T-helper 2 cell (primary cell): ENCODE measurements around the gene CD7.

ENCODE experiments used
- DNase-seq, 5 experiments: peaks; one replicate each; pipeline versions ENCODE4 v3.0.0 to v3.0.0-alpha.2; 2012 to 2022

The CD7 gene

DNA sequence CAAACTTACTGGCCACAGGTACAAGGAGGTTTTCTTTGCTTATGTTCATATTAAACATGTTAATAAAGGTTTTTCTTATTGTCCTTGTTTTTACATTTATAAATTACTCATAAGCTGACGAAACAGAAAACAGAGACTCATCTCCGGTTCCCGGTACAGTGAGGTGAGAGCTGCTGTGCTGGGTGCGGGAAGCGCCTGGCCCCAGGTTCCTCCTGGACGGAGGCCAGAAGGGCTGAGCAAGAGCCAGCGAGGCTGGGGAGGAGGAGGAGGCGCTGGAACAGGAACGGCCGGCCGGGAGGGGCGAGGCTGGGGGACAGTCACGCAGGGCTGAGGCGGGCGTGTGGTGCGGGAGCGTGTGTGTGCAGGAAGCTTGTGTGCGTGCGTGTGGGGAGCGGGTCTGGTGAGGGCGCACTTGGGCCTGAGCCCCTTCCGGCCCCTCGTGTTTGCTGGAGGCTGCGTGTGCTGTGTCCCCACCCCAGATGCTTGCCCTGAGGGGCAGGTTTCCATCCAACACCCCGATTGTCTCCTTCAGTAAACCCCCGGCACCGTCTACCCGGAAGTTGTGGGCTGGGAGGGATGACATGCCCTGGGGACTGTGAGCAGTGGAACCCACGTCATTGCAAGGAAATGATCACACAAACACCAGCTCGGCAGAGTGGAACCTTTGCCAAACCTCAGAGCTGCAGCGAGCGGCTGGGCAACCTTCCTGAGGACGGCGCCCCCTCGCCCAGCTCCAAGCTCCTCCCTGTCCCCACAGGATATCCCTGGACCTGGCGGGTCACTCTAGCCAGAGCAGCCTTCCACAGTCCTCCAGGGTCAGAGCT lies 19.5 kb downstream of the CD7 start:
- DNase-seq: peak; percentile 67 to 99 (median 91)

DNA sequence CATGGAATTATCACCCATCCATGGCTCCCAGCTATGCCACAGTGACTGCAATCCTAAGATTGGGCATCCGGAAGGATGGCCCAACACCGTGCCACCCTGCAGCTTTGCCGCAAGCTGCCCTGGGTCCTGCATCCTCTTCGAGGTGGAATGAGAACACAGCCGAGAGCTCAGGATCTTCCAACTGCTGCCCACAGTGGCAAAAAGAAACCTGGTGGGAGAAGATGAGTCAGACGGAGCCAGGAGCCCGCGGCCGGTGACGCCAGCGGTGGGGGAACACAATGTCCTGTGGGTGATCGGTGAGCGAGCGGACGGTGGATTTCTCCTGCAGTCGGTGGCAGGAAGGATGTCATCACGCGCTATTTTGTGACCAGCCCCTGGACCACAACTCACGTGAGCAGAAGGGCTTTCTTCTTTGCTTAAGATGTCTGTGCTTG lies 20.1 kb downstream of the CD7 start:
- DNase-seq: peak; percentile 51 to 95 (median 76)

DNA sequence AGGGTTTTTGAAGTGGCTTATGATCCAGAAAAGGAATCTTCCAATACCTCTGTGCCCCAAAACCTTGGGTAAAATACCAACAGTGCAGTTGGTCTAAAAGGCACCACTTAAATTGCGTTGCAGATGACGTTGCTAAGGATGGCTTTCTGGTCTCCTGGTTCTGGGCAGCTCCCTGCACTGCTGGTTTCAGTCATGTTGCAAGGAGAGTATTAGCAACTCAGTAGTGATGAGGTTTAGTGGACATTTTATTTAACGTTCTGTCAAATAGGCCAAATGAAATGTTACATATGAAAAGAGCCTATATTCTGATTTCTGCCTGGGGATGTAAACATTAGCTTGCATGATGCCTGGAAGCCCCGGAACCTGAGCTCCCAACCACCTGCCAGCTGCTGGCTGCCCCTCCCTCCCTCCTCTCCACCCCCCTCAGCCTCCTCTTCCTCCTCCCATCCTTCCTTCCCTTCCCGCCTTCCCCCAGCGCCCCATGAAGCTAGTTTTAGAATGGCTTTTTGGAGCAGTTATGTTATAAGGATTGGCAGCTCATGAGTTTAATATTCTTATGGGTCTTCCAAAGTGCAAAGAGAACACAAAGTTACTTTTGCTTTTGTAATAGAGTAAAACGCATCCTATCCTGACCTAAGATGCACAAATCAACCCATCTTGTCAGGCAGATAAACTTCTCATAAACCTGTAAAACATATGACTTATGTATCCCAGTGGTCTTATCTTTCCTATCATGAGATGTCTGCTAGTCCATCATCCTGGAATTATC lies 20.7 kb downstream of the CD7 start:
- DNase-seq: no peak

DNA sequence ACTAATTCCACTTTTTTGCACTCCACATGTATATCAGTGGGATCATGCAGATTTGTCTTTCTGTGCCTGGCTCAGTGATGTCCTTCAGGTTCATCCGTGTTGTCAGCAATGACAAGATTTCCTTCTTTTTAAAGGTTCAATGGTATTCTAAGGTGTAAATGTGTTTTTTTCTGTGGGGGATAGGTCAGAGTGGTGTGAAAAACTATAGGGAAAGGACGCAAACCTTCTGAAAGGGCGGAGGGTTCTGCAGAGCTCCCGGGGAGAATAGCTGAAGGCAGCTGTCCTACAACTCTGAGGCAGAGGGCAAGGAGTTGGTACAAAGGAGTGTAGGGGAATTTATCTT lies 22.0 kb downstream of the CD7 start:
- DNase-seq: no peak

DNA sequence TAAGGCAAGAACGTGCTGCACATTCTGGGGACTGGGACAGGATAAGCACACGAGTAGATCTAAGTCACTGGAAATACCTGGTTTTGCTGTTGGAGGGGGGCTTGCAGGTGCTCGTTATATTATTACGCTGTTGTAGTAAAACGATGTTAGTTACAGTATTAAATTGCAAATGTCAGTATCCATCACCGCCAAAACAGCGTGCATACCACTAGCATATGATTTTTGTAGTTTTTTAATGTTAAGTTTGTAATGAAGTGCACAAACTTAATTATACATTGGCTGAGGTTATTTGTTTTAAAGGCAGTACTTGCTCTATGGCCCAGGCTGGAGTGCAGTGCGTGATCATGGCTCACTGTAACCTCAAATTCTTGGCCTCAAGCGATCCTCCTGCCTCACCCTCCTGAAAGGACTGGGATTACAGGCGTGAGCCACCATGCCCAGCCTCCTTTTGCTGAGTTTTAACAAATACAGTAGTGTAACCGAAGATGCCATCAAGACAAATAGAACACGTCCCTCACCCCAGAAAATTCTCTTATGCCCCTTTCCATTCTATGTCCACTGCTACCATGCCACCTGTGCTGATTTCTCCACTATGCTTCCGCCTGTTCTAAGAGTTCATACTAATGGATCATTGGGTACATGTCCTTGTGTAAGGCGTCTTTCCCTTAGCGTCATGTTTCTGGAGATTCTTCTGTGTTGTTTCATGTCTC lies 23.2 kb downstream of the CD7 start:
- no peak for DNase-seq

DNA sequence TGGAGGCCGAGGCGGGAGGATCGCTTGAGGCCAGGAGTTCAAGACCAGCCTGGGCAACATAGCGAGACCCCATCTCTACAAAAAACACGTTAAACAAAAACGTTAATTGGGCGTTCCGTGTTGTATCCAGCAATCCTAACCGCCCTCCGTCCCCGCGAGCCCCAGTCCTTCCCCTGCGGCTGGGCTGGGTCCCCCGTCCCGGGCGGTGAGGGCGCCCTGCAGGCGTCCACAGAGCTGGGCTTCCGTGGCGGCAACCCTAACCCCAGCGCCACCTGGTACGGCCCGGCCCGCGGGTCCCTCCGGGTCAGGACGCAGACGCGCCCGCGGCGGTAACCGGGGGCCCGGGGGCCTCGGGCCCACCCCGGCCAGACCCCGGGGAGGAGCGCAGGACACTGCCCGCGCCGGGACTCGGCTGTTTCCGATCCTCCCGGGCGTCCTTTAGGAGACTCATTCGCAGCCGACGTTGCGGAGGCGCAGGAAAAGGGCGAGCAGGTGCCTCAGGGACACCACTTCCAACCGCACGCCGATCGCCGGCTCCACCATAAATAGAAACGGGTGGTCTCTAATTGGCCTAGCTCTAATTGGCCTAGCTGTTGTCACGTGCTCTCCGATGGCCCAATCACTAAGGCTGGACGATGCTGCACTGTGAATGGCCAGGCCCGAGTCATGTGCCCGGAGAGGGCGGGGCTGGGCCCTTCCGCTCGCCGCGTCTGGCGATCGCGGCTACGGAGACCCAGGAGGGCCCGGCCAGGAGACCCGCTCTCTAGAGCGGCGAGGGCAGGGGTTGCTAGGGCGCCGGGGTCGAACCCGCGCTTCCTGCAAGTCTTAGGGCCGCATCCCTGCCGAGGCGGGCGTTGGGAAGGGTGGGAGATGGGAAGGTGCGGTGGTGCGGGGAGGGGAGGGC lies 24.9 kb downstream of the CD7 start:
- peak; percentile 75 to 99 (median 86) for DNase-seq

DNA sequence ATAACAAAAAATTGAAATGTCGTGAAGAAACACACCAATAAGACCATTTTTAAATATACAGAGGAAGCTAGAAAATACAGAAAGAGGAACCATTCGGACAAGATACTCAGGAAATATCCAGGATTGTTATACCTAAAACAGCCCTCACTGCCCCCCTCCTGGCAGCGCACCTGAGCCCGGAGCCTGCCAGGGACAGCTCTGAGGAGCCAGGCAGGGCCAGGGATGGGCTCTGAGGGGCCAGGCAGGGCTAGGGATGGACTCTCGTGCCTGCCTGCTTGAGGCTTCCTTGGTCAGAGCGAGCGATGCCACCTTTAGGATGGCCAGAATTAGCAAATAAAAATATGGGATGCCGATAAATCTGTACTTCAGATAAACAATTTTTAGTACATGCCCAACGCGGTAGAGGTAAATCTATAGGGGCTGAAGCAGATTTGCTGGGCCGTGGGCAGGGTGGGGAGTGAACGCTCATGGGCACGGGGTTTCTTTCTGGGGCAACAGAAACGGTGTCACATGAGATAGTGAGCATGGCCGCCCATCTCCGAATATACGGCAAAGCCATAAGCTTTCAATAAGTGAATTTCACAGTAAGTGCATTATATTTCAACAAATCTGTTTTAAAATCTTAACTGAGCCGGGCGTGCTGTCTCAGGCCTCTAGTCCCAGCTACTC lies 25.7 kb downstream of the CD7 start:
- no peak for DNase-seq

DNA sequence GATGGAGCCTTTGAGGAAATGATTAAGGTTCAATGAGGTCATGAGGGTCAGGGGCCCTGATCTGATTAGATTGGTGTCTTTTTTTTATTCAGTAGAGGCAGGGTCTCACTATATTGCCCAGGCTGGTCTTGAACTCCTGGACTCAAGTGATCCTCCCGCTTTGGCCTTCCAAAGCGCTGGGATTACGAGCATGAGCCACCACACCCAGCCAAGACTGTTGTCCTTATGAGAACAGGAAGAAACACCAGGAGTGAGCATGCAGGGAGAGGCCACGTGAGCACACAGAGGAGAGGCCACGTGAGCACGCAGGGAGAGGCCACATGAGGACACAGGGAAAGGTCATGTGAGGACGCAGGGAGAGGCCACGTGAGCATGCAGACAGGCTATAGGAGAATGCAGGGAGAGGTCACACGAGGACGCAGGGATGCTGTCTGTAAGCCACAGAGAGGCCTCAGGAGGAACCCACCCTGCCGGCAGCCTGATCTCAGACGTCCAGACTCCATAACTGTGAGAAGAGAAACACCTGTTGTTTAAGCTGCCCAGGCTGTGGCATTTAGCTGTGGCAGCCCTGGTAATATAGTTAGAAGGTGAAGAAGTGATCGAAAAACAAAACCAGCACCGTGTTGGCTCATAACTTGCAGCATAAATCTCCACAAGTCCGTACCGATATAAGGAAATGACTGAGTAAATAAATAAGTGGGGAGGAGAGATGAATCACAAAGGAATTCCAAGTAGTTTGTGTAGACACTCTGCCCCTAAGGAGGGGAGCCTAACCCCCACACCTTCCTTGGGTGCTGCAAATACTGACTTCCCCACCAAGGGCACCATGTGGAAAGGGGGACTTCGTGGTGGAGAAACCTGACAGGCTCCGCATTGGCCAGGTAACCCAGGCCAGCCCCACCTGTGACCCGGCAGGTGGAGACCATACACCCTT lies 29.3 kb downstream of the CD7 start:
- no peak for DNase-seq

DNA sequence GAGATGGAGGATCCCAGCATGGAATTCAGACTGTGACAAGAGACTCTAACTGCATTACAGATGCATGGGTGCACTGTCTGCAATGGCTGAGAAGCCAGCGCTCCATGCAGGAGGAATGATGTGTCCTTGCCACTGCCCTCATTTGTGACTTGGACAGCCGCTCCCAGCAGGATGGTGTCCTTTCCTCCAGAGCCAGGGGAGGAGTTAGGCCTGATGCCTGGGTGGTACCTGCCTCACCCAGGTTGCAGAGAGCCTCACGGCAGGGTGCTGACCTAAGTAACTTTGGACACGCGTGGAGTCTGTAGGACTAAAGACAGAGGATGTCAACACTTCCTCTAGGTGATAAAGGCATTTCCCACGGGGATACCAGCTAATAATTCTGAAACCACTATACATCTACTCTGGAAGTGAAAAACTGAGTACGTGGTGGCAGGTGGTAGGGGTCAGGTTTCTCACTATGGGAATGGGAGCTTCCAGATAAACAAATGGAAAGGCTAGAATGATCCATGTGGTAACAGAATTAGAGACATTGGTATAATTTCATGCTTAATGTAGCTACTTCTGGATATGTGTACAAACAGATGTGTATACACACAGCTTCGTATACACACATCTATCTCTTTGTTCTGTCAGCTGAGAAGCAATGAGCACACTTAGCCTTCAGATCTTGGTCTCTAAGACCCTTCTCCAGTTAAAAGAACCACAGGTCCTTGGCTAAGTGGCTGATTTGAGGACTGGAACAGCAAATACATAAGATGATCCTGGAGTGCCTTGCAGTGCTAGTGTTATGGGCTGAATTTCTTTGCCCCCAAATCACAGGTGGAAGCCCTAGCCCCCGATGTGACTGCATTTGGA lies 30.2 kb downstream of the CD7 start:
- DNase-seq: no peak

DNA sequence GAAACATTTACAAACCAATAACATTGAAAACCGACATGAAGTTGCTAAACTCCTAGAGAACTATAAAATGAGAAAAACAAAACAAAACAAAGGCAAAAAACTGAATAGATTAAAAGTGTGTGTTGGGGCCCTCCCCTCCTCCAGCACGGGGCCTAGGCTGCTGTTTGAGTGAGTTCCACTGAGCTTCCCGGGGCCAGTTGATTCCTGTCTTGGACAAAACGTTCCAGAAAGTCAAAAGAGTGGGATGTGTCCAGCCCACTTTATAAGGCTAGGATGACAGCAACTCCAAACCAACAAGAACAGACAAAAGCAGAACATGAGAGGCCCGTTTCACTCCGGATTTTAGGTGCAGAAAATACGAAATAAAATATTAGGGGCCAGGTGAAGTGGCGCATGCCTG lies 32.3 kb downstream of the CD7 start:
- no peak for DNase-seq

DNA sequence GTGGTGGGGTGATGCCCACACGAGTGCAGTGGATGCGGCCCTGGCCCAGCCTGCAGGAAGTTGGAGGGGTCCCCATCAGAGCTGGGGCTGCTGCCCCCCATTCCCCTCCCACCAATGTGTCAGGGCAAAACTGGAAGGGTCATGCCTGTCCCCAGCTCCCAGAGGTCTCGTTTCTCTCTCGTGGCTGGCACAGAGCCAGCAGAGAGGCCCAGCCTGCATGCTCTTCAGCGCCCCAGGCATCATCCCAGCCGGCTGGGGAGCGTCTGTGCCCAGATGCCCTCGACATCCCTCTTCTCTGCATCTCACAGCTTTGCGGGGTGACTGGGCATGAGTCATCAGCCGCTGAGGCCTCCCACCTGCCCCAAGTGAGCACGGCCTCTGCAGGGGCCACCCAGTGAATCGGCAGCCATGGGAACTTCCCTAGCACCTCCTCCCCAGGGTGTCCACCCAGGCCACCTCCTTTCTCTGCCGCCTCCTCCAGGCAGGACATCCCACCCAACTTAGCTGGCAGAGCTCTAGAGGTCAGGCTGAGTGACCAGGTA lies 34.1 kb downstream of the CD7 start:
- DNase-seq: peak in 1 of 5 experiments; percentile 43

DNA sequence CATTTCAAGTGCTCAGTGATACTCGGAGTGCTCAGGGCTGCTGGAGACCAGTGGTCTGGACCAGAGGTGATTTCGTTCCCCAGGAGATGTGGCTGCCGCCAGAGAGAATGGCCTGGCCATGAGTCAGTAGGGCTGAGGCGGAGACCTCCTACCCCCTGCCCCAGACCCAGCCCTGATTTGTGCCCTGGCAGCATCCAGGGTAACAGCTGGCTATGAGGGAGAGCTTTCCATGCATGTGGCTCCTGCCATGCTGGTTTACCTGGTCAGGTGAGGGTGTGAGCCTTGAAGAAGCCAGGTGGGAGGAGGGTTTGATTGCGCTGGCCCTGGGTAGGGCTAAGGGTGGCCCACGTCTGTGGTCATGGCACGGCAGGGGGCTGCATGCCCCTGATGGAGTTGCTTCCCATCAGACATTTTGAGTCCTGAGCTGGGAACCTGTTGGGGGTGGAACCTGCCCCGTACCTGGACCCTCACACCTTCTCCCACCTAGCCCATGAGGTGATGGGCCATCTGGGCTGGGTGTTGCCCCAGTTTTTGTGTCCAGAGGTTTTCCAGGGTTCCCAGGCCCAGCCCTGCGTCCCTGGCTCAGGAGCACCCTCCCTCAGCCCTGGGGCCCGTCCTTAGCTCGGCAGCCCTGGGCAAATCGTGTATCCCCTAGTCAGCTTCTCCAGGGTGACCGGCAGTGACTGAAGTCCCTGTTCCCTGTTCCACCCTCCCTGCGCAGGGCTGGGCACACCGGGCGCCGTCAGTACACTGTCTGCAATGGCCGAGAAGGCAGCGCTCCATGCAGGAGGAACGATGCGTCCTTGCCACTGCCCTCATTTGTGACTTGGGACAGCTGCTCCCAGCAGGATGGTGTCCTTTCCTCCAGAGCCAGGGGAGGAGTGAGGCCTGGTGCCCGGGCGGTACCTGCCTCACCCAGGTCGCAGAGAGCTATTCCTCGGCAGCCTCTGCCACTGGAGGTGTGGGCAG lies 34.9 kb downstream of the CD7 start:
- no peak for DNase-seq

DNA sequence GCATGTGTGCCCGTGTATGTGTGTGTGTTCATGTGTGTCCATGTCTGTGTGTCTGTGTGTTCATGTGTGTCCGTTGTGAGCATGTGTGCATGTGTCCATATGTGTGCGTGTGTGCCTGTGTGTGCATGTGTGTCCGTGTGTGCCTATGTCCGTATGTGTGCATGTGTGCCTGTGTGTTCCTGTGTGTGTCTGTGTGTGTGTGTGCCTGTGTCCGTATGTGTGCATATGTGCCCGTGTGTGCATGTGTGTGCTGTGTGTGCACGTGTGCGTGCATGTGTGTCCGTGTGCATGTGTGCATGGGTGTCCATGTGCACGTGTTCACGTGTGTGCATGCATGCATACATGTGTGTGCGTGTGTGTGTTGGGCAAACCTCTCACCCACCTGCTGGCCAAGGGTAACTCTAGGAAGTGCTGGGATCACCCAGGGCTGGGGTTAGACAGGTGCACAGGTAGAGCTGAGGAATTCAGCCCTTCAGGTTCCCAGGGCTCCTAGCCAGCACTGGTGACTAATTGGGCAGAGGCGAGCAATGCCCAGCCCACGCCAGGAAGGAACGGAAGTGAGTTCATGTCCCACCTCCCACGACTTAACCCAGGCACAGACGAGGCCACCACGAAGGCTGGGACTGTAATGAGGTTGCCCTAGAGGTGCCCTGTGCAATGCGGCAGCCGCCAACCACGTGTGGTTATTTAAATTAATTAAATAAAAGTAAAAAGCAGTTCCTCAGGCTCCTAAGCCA lies 35.7 kb downstream of the CD7 start:
- DNase-seq: peak in 1 of 5 experiments; percentile 56

DNA sequence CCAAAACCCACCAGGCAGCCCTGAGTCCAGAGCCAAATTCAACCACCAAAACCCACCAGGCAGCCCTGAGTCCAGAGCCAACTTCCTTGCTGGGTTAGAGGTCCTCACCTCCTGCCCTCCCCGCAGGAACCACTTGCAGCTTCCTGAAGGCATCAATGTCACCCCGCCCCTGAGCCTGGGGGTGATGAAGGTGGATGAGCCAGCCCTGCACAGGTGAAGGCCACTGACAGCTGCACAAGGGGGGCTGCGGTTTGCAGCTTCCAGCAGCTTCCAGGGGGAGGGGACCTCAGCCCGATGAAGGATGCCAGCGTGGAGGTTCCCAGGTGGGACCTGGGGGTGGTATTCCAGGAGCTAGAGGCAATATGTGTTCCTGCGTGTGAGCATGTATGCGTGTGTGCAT lies 36.3 kb downstream of the CD7 start:
- no peak for DNase-seq

DNA sequence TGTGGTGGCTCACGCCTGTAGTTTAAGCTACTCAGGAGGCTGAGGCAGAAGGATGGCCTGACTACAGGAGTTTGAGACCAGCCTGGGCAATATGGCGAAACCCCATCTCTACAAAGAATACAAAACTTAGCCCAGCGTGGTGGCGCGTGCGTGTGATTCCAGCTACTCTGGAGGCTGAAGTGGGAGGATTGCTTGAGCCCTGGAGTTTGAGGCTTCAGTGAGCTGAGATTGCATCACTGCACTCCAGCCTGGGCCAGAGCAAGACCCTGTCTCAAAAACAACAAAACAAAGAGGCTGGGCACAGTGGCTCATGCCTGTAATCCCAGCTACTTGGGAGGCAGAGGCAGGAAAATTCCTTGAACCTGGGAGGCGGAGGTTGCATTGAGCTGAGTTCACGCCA lies 36.9 kb downstream of the CD7 start:
- no peak for DNase-seq

DNA sequence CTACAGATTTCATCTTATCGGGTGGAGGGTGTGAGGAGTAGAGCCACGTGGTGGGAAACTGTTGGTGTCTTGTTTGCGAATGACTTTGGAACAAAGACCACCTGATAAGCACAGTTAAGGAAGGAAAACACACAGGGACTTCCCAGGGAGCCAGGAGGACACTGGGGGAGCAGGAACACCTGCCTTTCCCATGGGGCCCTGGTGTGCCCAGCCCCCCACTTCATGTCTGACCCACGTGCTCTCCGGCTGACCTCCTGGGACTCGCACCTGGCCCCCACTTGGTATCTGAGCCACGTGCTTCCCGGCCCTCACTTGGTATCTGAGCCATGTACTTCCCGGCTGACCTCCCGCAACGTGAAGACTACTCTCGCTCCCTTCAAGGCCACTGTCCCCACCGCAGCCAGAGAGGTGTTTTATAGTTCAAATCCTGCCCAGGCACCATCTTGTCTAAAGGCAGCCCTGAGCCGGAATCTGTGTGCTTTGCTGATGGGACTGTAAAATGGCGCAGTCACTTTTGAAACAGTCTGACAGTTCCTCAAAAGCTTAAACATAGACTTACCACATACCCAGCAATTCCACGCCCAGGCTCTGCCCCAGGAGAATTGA lies 38.5 kb downstream of the CD7 start:
- DNase-seq: no peak

DNA sequence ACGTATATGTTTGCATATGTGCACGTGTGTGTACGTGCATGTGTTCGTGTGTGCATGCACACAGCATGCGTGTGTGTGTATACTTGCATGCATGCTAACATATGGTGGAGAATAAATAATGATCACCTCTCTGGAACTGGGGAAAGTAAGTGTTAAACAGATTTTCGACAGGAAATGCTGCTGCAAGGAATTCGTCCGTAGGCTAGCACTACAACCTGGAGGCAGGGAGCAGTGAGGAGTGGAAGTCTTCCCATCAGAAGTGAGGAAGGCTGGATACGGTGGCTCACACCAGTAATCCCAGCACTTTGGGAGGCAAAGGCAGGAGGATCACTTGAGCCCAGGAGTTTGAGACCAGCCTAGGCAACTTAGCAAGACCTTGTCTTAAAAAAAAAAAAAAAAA lies 39.1 kb downstream of the CD7 start:
- DNase-seq: no peak
